IMR-90 (cell line): ENCODE data around the gene UBE2O. TPM values are rescaled to one million over a fixed set of nuclear protein-coding genes. Genes with fewer than 3 reads are reported as not detected.

Source experiments
- ATAC-seq: fragments of 200-7000 bp; cut with Tn5 transposase; 2 replicates; pipeline ENCODE4 v1.9.1; 2020; ENCODE audit warnings: low read depth, mild to moderate bottlenecking, moderate library complexity
- BruUV-seq: library from RNA; stranded (reverse); fragments of 400-500 nt; replicated peaks from 2 replicates; lab custom pipeline; 2021; lab: Mats Ljungman, UMichigan
- CTCF ChIA-PET: fragments of 300-600 bp; formaldehyde crosslinking; extraction: SDS; loops from one replicate; lab custom pipeline; 2021; ENCODE audit warnings: antibody characterized with exemption; lab: Yijun Ruan, JAX
- POLR2A ChIA-PET: fragments of 300-600 bp; sonication (Branson Sonifier 250); formaldehyde crosslinking; loops from one replicate; lab custom pipeline; 2022; ENCODE audit warnings: antibody characterized with exemption; ENCODE audit not compliant: unreplicated experiment; lab: Charles Lee
- DNase-seq: peaks from one replicate; pipeline ENCODE4 v3.0.0; 2013
- H2AFZ ChIP-seq: replicated peaks from 2 replicates; pipeline ENCODE3; 2013; ENCODE audit warnings: low read length, mild to moderate bottlenecking; ENCODE audit not compliant: poor library complexity
- H2AK5ac ChIP-seq: 2 replicates; pipeline ENCODE4 v1.6.1; 2013; ENCODE audit warnings: low read depth, low read length, inconsistent platforms
- H2AK9ac ChIP-seq: replicated peaks from 2 replicates; pipeline ENCODE3; 2013; ENCODE audit warnings: mild to moderate bottlenecking, low read depth, low read length, moderate library complexity; ENCODE audit not compliant: poor library complexity
- H2BK120ac ChIP-seq: 2 replicates; pipeline ENCODE4 v1.6.1; 2013; ENCODE audit warnings: low read depth, low read length, inconsistent platforms
- H2BK15ac ChIP-seq: 3 replicates; pipeline ENCODE4 v1.6.1; 2013; ENCODE audit warnings: low read depth, low read length, inconsistent platforms
- H2BK20ac ChIP-seq: 2 replicates; pipeline ENCODE4 v1.6.1; 2013; ENCODE audit warnings: low read depth, mild to moderate bottlenecking, inconsistent platforms, low read length, moderate library complexity
- H2BK5ac ChIP-seq: 2 replicates; pipeline ENCODE4 v1.6.1; 2013; ENCODE audit warnings: mild to moderate bottlenecking, low read depth, low read length, inconsistent platforms; ENCODE audit not compliant: poor library complexity, severe bottlenecking
- H3K14ac ChIP-seq: replicated peaks from 2 replicates; pipeline ENCODE4 v1.6.1; 2013; ENCODE audit warnings: low read depth, low read length, inconsistent platforms
- H3K18ac ChIP-seq: 2 replicates; pipeline ENCODE4 v1.6.1; 2013; ENCODE audit warnings: low read depth, low read length, control low read depth
- H3K23ac ChIP-seq: 2 replicates; pipeline ENCODE4 v1.6.1; 2013; ENCODE audit warnings: low read depth, low read length, inconsistent platforms
- H3K27ac ChIP-seq: 2 replicates; pipeline ENCODE4 v1.5.1; 2013; ENCODE audit warnings: mild to moderate bottlenecking, control low read depth, low read length; ENCODE audit not compliant: insufficient read depth
- H3K27me3 ChIP-seq: 2 replicates; pipeline ENCODE4 v1.6.1; 2013; ENCODE audit warnings: low read length; ENCODE audit not compliant: control insufficient read depth, insufficient read depth
- H3K36me3 ChIP-seq: 2 replicates; pipeline ENCODE4 v1.6.1; 2013; ENCODE audit warnings: low read length, mixed read lengths; ENCODE audit not compliant: control insufficient read depth, insufficient read depth
- H3K4ac ChIP-seq: 2 replicates; pipeline ENCODE4 v1.6.1; 2013; ENCODE audit warnings: low read depth, low read length, inconsistent platforms
- H3K4me1 ChIP-seq: 2 replicates; pipeline ENCODE4 v1.6.1; 2013; ENCODE audit warnings: low read length, mixed read lengths; ENCODE audit not compliant: control insufficient read depth, insufficient read depth
- H3K4me2 ChIP-seq: 2 replicates; pipeline ENCODE4 v1.6.1; 2013; ENCODE audit warnings: low read depth, mild to moderate bottlenecking, control low read depth, low read length, moderate library complexity
- H3K4me3 ChIP-seq: 2 replicates; pipeline ENCODE4 v1.5.1; 2013; ENCODE audit warnings: low read depth, mild to moderate bottlenecking, control low read depth, low read length, moderate library complexity; ENCODE audit not compliant: insufficient read depth
- H3K56ac ChIP-seq: 2 replicates; pipeline ENCODE4 v1.6.1; 2013; ENCODE audit warnings: low read length, inconsistent platforms; ENCODE audit not compliant: insufficient read depth; ENCODE audit errors: extremely low read depth
- H3K79me1 ChIP-seq, 2 experiments: 2 replicates each; pipeline ENCODE4 v1.6.1; 2013; ENCODE audit warnings: low read length in 2 of 2, inconsistent platforms in 1 of 2, low read depth in 1 of 2
- H3K9ac ChIP-seq: 2 replicates; pipeline ENCODE4 v1.6.1; 2013; ENCODE audit warnings: low read depth, low read length, control low read depth
- H3K9me1 ChIP-seq: 2 replicates; pipeline ENCODE4 v1.6.1; 2013; ENCODE audit warnings: low read length, inconsistent platforms; ENCODE audit not compliant: insufficient read depth
- H3K9me3 ChIP-seq: 2 replicates; pipeline ENCODE4 v1.6.1; 2013; ENCODE audit warnings: low read length; ENCODE audit not compliant: control insufficient read depth, insufficient read depth
- H4K20me1 ChIP-seq: 2 replicates; pipeline ENCODE4 v1.6.1; 2013; ENCODE audit warnings: low read length, inconsistent platforms; ENCODE audit not compliant: insufficient read depth
- H4K5ac ChIP-seq: 2 replicates; pipeline ENCODE4 v1.6.1; 2013; ENCODE audit warnings: mild to moderate bottlenecking, low read depth, low read length, control low read depth
- H4K8ac ChIP-seq, 2 experiments: 2 replicates each; pipeline ENCODE4 v1.6.1; 2013; ENCODE audit warnings: low read depth in 2 of 2, low read length in 2 of 2, control low read depth in 1 of 2, inconsistent platforms in 1 of 2
- H4K91ac ChIP-seq: 2 replicates; pipeline ENCODE4 v1.6.1; 2013; ENCODE audit warnings: low read depth, low read length, inconsistent platforms; ENCODE audit not compliant: insufficient read depth
- BHLHE40 ChIP-seq: fragments of 150-350 bp; IDR thresholded peaks from 2 replicates; pipeline ENCODE4 v1.6.1; 2016; ENCODE audit warnings: mild to moderate bottlenecking, low read depth, low read length
- CEBPB ChIP-seq: IDR thresholded peaks from 2 replicates; pipeline ENCODE4 v1.6.1; 2012; ENCODE audit warnings: low read depth, low read length, improper control_type of control experiment
- ELK1 ChIP-seq: fragments of 150-350 bp; IDR thresholded peaks from 2 replicates; pipeline ENCODE4 v1.6.1; 2016; ENCODE audit warnings: low read depth, mild to moderate bottlenecking, low read length, moderate library complexity, borderline replicate concordance
- MAFK ChIP-seq: IDR thresholded peaks from 2 replicates; pipeline ENCODE4 v1.6.1; 2012; ENCODE audit warnings: low read depth, low read length, improper control_type of control experiment
- MAZ ChIP-seq: IDR thresholded peaks from 2 replicates; pipeline ENCODE4 v1.6.1; 2012; ENCODE audit warnings: low read depth, mild to moderate bottlenecking, low read length, improper control_type of control experiment, moderate library complexity, borderline replicate concordance
- MXI1 ChIP-seq: IDR thresholded peaks from 2 replicates; pipeline ENCODE4 v1.6.1; 2012; ENCODE audit warnings: low read depth, mild to moderate bottlenecking, low read length, moderate library complexity, borderline replicate concordance
- POLR2A ChIP-seq: IDR thresholded peaks from 2 replicates; pipeline ENCODE4 v1.6.1; 2012; ENCODE audit warnings: mild to moderate bottlenecking, low read depth, low read length
- RFX5 ChIP-seq: IDR thresholded peaks from 2 replicates; pipeline ENCODE4 v1.8.0; 2012; ENCODE audit warnings: low read depth, mild to moderate bottlenecking, low read length, moderate library complexity
- WGBS, 2 experiments: methylation state at CpG; one replicate each; pipeline versions ENCODE4 v1.1.5 to v1.1.7; 2013; ENCODE audit warnings: missing lambda C conversion rate in 2 of 2; ENCODE audit not compliant: insufficient read length in 1 of 2; ENCODE audit errors: extremely low coverage in 2 of 2; 5-methylcytosine and 5-hydroxymethylcytosine counted together
- dilution Hi-C: fragments of 300-500 bp; cut with HindIII; formaldehyde crosslinking; loops from one replicate; pipeline ENCODE4 v1.14.3; 2018; ENCODE audit warnings: low sequenced_read_pairs; ENCODE audit not compliant: unreplicated experiment
- in situ Hi-C: fragments of 300-500 bp; cut with MboI; formaldehyde crosslinking; loops from 3 replicates; pipeline ENCODE4 v1.14.3; 2019; ENCODE audit warnings: low sequenced_read_pairs, inconsistent platforms, mixed read lengths
- intact Hi-C: fragments of 100-400 bp; cut with micrococcal nuclease; formaldehyde crosslinking; loops from 2 replicates; pipeline ENCODE4 v1.10.0; 2022
- polyA plus RNA-seq, 3 experiments: library from polyadenylated mRNA; depleted of rRNA; stranded (reverse); fragments of >200 nt; gene quantifications; 2 replicates each; pipeline ENCODE4 v1.2.3, GENCODE V29; 2012; ENCODE audit warnings: low replicate concordance in 1 of 3
- total RNA-seq: library from RNA; depleted of rRNA; stranded (reverse); fragments of >200 nt; gene quantifications from 2 replicates; pipeline ENCODE4 v1.2.3, GENCODE V29; 2012

Gene UBE2O
- total and polyA plus RNA-seq, 2 of the 4 experiments (the other 2 are of a cell fraction): 17.6 TPM

GRCh38 chr17:76369379-76369778 is 83.6 kb downstream of the UBE2O start:
- H3K9me3 ChIP-seq: no peaks in the 10 kb centered on the region
- peak overlapping the region; percentile 89 for H2BK20ac ChIP-seq
- TF ChIP-seq ELK1: no peak
- TF ChIP-seq POLR2A: no peak
- TF ChIP-seq RFX5: no peak
- no peak for TF ChIP-seq BHLHE40
- TF ChIP-seq MAFK: no peak
- no peak for TF ChIP-seq MXI1
- TF ChIP-seq MAZ: no peak
- no peak for TF ChIP-seq CEBPB
- H3K18ac ChIP-seq: no peak overlapping the region
- H3K27ac ChIP-seq: peak overlapping the region; percentile 11; the same call in 1 of the 2 replicates
- peak overlapping the region; percentile 92 for H2AK9ac ChIP-seq
- CTCF ChIA-PET: interaction anchor here (1.2 to 1.5 kb wide), 2 partner anchors 17 to 29 kb away, joined by 3 to 4 read pairs; no protein-coding TSS in a partner anchor
- peak overlapping the region; percentile 75; the same call in 1 of the 3 replicates for H2BK15ac ChIP-seq
- no TSS peak for BruUV-seq
- H3K9ac ChIP-seq: peak overlapping the region; percentile 0; the same call in 1 of the 2 replicates
- no peak overlapping the region for H3K4me3 ChIP-seq
- no peaks in the 10 kb centered on the region for H3K36me3 ChIP-seq
- H3K4me1 ChIP-seq: peaks cover 25% of the 10 kb centered on the region
- H2AFZ ChIP-seq: peak overlapping the region; percentile 52
- peak overlapping the region; percentile 14 for H2BK5ac ChIP-seq
- H2BK120ac ChIP-seq: peak overlapping the region; percentile 89
- H3K79me1 ChIP-seq: peaks cover 0 to 28% of the 10 kb centered on the region in 2 experiments; a peak in 2 of 4 replicates
- H2AK5ac ChIP-seq: peak overlapping the region; percentile 88
- H4K20me1 ChIP-seq: peaks cover 3% of the 10 kb centered on the region; the same call in 1 of the 2 replicates
- peak overlapping the region; percentile 90 for H3K14ac ChIP-seq
- peak overlapping the region; percentile 16; the same call in 1 of the 2 replicates for H4K5ac ChIP-seq
- peak overlapping the region; percentile 55; the same call in 1 of the 2 replicates for H3K23ac ChIP-seq
- intact Hi-C loops (no loop called here), in situ Hi-C loops (no loop called here), dilution Hi-C loops (no loop called here)
- DNase-seq (no peak), ATAC-seq (no peak)
- no peaks in the 10 kb centered on the region for H3K27me3 ChIP-seq
- H3K56ac ChIP-seq: no peak overlapping the region
- POLR2A ChIA-PET: interaction anchor here (0.5 kb wide), 1 partner anchor 17 kb away, joined by 9 read pairs; no protein-coding TSS in a partner anchor
- H4K91ac ChIP-seq: peak overlapping the region; percentile 77
- WGBS, 2 experiments: 72% methylated on average over 10 of the region's 10 CpGs; no CpG with 5 or more reads in 1 of the 2 experiments
- peaks cover 18% of the 10 kb centered on the region for H3K9me1 ChIP-seq
- peak overlapping the region; percentile 30 to 94; a peak in 2 of 4 replicates for H4K8ac ChIP-seq
- H3K4me2 ChIP-seq: no peak overlapping the region
- peak overlapping the region; percentile 90 for H3K4ac ChIP-seq
